RPMI7951 (cell line): ENCODE results near the gene PRKAB2. TPM values are rescaled to one million over a fixed set of nuclear protein-coding genes. Genes with fewer than 3 reads are reported as not detected.
"Not testable (repeated sequence)": the region's sequence is repeated elsewhere in the genome, so short reads cannot be mapped to it uniquely, and the experiment has no call there.

Experiments used
- DNase-seq: peaks from one replicate; pipeline ENCODE4 v3.0.0-alpha.2; 2012; ENCODE audit warnings: low read depth
- total RNA-seq: library from RNA; depleted of rRNA; stranded (reverse); fragments of >200 nt; shearing (Covaris generic); gene quantifications from 2 replicates; pipeline ENCODE4 v1.2.3, GENCODE V29; 2014; rRNA removed

The PRKAB2 gene
- total RNA-seq, 1 experiment from 2014 or later, result 20.8 TPM

DNA sequence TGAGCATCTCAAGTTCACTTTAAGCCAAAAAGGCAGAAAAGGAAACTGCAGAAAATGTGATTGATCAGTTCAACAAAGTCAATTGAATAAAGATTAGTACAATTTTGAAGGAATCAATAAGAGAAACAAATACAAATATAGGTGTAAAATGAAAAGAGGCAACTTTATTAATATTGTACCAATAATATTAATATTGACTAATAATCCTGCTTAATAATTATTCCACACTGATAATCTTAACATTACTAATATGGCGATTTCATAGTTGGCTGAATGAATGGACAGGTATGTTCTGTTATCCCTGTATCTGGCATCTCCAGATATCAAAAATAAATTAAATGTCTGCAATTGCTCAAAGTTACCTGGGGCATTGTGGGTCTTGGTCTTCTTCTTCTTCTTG lies 61.8 kb downstream of the PRKAB2 start:
- no peak for DNase-seq

DNA sequence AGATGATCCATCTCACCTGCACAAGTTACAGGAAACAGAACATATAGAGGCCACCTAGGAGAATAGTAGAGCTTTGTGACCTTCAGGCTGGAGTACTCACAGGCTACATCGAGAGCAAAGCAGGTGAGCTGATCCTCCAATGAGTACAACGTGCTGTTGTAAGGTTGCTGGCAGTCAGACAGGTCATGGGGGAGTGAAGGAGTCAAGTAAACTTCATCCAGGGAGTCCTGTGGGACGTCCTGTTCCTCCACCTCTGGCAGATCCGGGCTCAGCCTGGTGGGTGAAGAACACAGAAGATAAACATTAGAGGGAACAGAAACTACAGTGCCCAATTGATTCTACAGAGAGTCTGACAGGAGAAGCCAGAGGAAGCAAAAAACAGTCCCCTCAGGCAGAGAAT lies 62.5 kb downstream of the PRKAB2 start:
- DNase-seq, result no peak

DNA sequence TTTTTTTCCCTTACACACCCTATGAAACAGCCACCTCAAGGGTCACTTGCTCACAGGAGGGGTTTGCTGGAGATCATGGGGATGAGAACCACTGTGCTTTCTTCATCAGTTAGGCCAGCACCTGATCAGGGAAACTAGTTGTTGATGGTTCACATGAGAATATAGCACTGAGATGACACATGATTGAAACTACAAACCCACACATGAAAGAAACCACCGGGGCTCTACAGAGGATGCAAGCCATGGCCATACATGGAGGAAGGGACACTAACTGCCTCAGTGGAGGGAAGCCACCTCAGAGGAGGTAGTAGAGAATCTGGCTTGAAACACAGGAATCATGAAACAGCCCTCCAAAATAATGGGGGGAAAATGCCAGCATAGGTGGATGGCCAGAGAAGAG lies 63.2 kb downstream of the PRKAB2 start:
- DNase-seq, result no peak

DNA sequence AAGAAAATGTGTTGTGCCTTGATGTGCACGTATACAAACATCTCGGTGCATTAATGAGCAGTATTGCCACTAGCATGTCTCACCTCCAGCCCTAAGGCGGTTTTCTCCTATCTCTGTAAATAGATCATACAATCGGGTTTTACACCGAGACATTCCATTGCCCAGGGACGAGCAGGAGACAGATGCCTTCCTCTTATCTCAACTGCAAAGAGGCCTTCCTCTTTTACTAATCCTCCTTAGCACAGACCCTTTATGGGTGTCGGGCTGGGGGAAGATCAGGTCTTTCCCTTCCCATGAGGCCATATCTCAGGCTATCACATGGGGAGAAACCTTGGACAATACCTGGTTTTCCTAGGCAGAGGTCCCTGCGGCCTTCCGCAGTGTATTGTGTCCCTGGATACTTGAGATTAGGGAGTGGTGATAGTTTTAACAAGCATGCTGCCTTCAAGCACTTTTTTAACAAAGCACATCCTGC lies 65.8 kb downstream of the PRKAB2 start:
- not testable (repeated sequence) for DNase-seq

DNA sequence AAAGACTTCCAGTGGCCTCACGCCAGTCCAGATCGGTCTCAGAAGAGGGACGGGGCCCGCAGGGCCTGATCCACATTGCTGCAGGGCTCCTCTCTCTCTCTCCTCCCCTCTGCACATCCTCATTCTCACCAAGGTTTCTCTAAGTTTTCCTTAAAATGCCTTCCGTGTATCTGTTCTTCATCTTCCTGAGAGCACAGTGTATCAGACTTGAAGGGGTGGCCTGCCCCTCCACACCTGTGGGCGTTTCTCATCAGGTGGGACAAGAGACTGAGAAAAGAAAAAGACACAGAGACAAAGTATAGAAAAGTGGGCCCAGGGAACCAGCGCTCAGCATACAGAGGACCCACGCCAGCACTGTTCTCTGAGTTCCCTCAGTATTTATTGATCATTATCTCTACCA lies 66.4 kb downstream of the PRKAB2 start:
- DNase-seq, result no peak

Other genes with a start within 250 kb of the PRKAB2 start
- 2.1 and 3.0 TPM in 2 replicates for gene NBPF12, start 234.1 kb downstream of the PRKAB2 start, total RNA-seq
- 2.1 and 3.4 TPM in 2 replicates for gene FMO5, start 52.9 kb upstream of the PRKAB2 start, total RNA-seq
- gene CHD1L, start 70.2 kb upstream of the PRKAB2 start, total RNA-seq, result 23.2 and 25.7 TPM in 2 replicates